ENCODE results near the gene CHST11.

The CHST11 gene

GRCh38 chr12:104546575-104546974 is 89.8 kb downstream of the CHST11 start:
- H3K4me3 ChIP-seq (ENCODE audit: low read depth, low read length): no peak overlapping the region
- TF ChIP-seq CTCF (IDR thresholded peaks at IDR 0.05; ENCODE audit: low read depth, low read length): no peak

DNA sequence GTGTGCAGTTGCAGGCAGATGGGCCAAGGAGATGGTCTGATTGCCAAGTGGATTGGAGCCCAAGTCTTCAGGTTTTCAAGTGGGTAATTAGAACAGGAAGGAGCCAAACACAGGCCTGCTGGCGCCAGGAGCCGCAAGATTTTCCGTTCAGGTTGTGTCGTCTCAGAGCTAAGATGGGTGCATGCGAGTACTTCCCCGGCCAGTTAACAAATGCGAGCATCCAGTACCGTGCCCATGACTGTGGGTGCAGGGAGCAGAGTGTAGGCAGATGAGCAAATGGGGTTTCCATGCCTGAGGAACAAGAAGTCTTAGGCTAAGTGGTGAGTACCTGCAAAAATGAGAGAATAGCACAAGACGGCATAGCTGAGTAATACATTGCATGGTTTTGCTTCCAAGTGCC is 90.5 kb downstream of the CHST11 start:
- no peak overlapping the region for H3K4me3 ChIP-seq (ENCODE audit: low read depth, low read length)
- TF ChIP-seq CTCF (IDR thresholded peaks at IDR 0.05; ENCODE audit: low read depth, low read length): no peak

DNA sequence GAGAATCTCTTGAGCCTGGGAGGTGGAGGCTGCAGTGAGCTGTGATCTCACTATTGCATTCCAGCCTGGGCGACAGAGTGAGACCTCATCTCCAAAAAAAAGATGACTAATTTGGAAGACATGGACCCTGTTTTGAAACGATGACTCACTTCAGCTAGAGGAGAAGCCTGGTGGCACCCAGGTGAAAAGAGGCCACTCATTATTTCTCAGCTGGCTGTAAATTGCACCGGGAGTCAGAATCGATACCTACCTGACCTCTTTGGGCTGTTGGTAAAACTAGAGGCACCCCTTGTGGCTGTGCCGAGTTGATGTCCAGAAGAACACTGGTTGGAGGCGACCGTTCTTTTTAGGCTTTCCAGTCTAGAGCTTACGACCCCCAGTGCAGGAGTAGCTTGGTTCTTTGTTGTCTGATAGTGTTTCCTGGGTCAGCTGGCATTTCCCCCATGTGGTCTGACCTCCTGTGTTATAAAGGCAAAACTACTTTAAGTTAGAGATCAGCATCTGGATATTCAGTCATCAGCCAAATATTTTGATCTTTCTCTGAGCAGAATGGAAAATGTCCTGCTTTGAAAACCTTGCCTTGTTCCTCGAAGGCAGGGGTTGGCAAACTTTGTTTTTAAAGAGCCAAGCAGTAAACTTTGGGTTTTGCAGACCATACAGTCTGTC is 93.2 kb downstream of the CHST11 start:
- H3K4me3 ChIP-seq (ENCODE audit: low read depth, low read length): no peak overlapping the region
- TF ChIP-seq CTCF (IDR thresholded peaks at IDR 0.05; ENCODE audit: low read depth, low read length): no peak

DNA sequence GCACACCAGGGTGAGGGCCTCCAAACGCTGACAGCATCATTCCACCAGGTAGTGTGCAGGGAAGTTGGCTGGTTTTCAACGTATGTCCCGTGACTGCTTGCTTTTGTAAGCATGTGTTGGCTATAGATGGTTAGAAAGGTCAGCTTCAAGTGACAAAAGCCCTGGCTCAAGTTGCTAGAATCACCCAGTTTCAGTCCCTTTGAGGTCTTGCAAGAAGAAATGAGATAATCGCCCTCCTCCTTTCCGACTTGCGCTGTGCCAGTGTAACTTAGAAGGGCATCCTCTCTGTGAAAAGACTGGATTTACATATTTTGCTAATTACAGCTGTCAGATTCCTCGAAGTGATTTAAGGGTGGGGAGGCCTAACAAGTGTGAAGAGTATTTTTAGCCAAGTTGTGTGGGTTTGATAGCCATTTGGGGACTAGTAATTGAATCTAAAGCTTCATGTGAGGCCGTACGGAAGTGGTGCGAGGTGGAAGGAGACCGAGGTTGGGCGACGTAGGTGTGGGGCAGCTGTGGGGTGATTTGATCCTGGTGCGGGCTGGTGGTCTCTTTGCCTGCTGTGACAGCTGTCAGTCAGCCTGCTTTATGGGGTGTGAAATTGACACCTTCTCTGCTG is 94.7 kb downstream of the CHST11 start:
- TF ChIP-seq CTCF (IDR thresholded peaks at IDR 0.05; ENCODE audit: low read depth, low read length): no peak
- no peak overlapping the region for H3K4me3 ChIP-seq (ENCODE audit: low read depth, low read length)

DNA sequence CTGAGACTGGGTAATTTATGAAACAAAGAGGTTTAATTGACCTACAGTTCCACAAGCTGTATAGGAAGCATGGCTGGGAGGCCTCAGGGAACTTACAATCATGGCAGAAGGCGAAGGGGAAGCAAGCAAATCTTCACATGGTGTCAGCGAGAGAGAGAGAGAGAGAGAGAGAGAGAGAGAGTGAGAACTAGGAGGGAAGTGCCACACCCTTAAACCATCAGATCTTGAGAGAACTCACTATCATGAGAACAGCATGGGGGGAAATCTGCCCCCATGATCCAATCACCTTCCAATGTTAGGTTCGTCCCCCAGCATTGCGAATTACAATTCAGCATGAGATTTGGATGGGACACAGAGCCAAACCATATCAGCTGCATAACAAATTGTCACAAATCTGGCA is 96.7 kb downstream of the CHST11 start:
- no peak overlapping the region for H3K4me3 ChIP-seq (ENCODE audit: low read depth, low read length)
- TF ChIP-seq CTCF (IDR thresholded peaks at IDR 0.05; ENCODE audit: low read depth, low read length): no peak

- H3K4me3 ChIP-seq (ENCODE audit: low read depth, low read length): no peak overlapping the region
- TF ChIP-seq CTCF (IDR thresholded peaks at IDR 0.05; ENCODE audit: low read depth, low read length): no peak
Observed at GRCh38 chr12:104555648-104556047, 98.9 kb downstream of the CHST11 start.

DNA sequence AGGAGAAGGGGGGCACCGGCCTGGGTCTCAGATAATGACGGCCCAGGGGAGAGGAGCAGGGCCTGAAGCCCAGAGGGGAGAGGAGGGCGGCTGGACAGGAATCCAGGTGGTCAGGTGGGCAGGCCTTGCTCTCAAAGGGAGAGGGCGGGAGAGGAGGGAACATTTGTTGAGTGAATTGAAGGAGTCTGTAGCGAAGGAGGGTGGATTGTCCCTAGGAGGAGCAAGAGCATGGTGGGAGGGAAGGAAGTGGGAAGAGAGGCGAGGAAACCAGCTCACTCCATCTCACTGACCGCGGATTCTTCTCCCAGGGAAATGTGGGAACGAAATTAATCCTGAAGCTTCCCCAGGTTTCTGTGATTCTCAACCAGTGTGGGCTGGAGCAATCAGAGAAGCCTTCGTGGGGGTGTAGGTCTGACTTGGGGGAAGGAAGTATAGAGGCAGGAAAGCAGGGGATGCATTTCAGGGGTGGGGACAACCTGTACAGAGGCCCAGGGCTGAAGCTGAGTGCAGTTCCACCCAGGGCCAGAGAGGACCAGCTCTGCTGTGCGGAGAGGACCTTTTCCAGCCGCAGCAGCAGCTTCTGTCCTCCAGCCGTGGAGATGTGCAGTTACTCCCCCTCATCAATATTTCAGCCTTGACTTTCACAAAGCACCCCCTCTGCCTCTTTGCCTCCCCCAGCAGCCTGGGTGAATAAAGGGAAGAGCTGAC is 100.9 kb downstream of the CHST11 start:
- TF ChIP-seq CTCF (IDR thresholded peaks at IDR 0.05; ENCODE audit: low read depth, low read length): no peak
- H3K4me3 ChIP-seq (ENCODE audit: low read depth, low read length): no peak overlapping the region
